ENCODE measurements around the gene TFG. TPM values are rescaled to one million over a fixed set of nuclear protein-coding genes. Genes with fewer than 3 reads are reported as not detected.

The TFG gene
- total RNA-seq, 1 donor from 2014 or later: 91.3 TPM

DNA sequence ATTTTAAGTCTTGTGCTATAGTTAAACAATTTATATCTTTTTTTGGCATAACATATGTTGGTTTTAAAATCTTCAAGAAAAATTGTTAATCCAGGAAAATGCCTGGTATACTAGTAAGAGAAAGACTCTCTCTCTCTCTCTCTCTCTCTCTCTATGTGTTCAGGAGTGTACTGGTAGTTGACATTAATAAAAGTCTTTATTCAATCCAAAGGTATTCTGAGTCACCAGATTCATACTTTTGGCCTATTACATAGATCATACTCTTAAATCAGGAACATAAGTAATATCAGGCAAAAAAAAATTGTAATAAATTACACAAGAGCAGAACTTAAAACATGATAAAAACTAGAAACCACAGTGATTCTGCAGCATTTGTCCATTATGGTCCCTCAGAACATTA is 70.2 kb downstream of the TFG start:
- TF ChIP-seq, protein P1, sequence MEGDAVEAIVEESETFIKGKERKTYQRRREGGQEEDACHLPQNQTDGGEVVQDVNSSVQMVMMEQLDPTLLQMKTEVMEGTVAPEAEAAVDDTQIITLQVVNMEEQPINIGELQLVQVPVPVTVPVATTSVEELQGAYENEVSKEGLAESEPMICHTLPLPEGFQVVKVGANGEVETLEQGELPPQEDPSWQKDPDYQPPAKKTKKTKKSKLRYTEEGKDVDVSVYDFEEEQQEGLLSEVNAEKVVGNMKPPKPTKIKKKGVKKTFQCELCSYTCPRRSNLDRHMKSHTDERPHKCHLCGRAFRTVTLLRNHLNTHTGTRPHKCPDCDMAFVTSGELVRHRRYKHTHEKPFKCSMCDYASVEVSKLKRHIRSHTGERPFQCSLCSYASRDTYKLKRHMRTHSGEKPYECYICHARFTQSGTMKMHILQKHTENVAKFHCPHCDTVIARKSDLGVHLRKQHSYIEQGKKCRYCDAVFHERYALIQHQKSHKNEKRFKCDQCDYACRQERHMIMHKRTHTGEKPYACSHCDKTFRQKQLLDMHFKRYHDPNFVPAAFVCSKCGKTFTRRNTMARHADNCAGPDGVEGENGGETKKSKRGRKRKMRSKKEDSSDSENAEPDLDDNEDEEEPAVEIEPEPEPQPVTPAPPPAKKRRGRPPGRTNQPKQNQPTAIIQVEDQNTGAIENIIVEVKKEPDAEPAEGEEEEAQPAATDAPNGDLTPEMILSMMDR (conservative IDR thresholded peaks at IDR 0.05): no peak
- H3K27me3 Mint-ChIP-seq (ENCODE audit: low read depth): no peaks in the 10 kb centered on the region

DNA sequence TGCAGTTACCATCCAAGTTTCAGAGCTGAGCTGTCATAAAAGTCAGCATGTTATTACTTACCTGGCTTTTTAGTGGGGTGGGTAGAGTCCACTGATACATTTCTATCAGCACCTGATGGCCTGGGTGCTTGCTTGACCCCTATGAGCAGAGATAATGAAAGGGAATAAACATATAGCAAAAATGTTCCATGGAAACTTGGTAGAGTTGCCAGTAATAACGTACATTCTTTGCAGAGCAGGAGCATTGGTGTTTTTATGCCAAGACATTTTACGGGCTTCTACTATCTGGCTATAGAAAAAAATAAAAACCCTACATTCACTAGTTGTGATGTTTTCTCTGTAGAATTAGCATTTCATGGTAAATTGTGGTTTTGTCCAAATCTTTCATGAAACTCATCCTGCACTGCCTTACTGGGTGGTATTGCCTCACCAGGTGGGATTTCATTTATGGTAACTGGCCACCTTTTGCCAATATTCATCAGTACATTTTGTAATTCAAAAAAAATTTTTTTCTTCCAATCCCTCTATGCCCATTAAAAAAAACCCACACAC is 70.9 kb downstream of the TFG start:
- DNase-seq (ENCODE audit: low read depth, low spot score): no peak
- TF ChIP-seq, protein P1 (conservative IDR thresholded peaks at IDR 0.05): no peak
- Mint-ChIP-seq H3K36me3 (ENCODE audit: low read depth) (no peaks in the 10 kb centered on the region), H3K4me1 (no peaks in the 10 kb centered on the region), H3K27ac (ENCODE audit: unreplicated experiment) (no peak overlapping the region), H3K9me3 (peaks cover 9% of the 10 kb centered on the region), H3K27me3 (ENCODE audit: low read depth) (no peaks in the 10 kb centered on the region), H3K4me3 (no peak overlapping the region)

More for the DNA sequence above, 70.2 kb downstream of the TFG start:
- Mint-ChIP-seq H3K27ac (ENCODE audit: unreplicated experiment) (no peak overlapping the region), H3K4me1 (no peaks in the 10 kb centered on the region), H3K9me3 (peaks cover 7% of the 10 kb centered on the region), H3K36me3 (ENCODE audit: low read depth) (no peaks in the 10 kb centered on the region), H3K4me3 (no peak overlapping the region)
- no peak for DNase-seq (ENCODE audit: low read depth, low spot score)

DNA sequence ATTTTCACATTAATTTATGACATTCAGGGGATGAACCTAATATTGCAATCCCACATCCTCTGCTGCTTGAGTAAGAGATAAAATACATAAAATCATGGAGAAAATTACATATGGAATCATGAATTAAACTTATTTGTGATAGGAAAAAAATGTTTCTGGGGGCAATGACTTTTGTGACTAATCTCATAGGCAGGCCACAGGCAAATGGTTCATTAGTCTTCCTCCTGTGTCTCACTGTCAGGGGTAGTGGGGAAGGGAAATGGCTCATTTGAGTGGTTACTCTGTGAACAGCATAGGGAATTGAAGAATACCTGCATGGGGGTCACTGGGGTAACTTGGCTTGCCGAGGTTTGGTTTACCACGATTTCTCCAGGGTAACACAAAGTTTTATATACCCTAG is 72.0 kb downstream of the TFG start:
- Mint-ChIP-seq H3K4me3 (no peak overlapping the region), H3K9me3 (peaks cover 7% of the 10 kb centered on the region), H3K27ac (ENCODE audit: unreplicated experiment) (no peak overlapping the region), H3K36me3 (ENCODE audit: low read depth) (no peaks in the 10 kb centered on the region), H3K4me1 (no peaks in the 10 kb centered on the region), H3K27me3 (ENCODE audit: low read depth) (no peaks in the 10 kb centered on the region)
- DNase-seq (ENCODE audit: low read depth, low spot score): no peak
- TF ChIP-seq, protein P1 (conservative IDR thresholded peaks at IDR 0.05): no peak

DNA sequence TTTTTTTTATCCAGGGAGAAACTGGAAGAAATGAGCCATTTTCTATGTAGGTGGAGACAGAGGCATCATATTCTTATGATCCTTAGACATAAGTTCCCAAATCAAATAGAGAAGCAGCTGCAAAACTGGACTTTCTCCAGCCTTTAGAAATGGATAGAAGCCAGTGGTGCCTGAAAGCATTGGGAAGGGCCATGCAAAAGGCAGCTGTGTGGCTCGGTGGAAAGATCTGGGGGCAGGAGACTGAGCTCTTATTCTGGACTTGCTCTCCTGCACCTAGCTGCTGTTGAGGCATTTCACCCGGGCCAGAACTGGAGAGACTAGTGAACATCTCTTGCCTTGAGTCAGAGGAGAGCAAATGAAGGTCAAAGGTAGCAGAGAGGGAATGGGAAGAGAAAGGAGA is 73.1 kb downstream of the TFG start:
- no peaks in the 10 kb centered on the region for H3K4me1 Mint-ChIP-seq
- no peak for DNase-seq (ENCODE audit: low read depth, low spot score)
- H3K36me3 Mint-ChIP-seq (ENCODE audit: low read depth): no peaks in the 10 kb centered on the region
- H3K9me3 Mint-ChIP-seq: peaks cover 7% of the 10 kb centered on the region
- H3K27me3 Mint-ChIP-seq (ENCODE audit: low read depth): no peaks in the 10 kb centered on the region
- no peak overlapping the region for H3K27ac Mint-ChIP-seq (ENCODE audit: unreplicated experiment)
- TF ChIP-seq, protein P1 (conservative IDR thresholded peaks at IDR 0.05): no peak
- H3K4me3 Mint-ChIP-seq: no peak overlapping the region

DNA sequence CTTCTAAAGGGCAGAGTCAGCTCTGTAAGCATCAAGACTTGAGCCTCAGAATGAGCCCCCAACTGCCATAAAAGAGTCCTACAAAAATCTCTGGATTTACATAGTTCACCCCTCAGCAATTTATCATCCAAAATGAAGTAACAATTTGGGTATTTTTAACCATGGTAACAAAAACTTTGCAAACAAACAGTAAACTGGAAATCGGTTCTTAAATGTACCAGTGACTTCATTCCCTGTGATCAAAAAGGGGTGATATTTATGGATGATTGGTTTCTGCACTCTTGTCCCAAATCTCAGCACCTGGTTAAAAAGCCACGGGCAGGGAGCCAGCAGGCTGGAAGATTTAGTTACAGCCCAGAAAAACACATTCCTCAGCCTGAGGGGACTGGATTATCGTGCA is 73.6 kb downstream of the TFG start:
- DNase-seq (ENCODE audit: low read depth, low spot score): no peak
- H3K9me3 Mint-ChIP-seq: peaks cover 7% of the 10 kb centered on the region
- no peaks in the 10 kb centered on the region for H3K27me3 Mint-ChIP-seq (ENCODE audit: low read depth)
- no peaks in the 10 kb centered on the region for H3K36me3 Mint-ChIP-seq (ENCODE audit: low read depth)
- H3K27ac Mint-ChIP-seq (ENCODE audit: unreplicated experiment): no peak overlapping the region
- H3K4me1 Mint-ChIP-seq: no peaks in the 10 kb centered on the region
- TF ChIP-seq, protein P1 (conservative IDR thresholded peaks at IDR 0.05): no peak
- H3K4me3 Mint-ChIP-seq: no peak overlapping the region

All from neural crest cell (in vitro differentiated cells).